HL-60 (cell line): ENCODE data around the gene C14orf180.

Source experiments
- DNase-seq, 2 experiments: peaks; one replicate each; pipeline ENCODE4 v3.0.0-alpha.2; 2010 to 2020; ENCODE audit warnings: low read depth in 1 of 2, low spot score in 1 of 2
- H3K27ac ChIP-seq: fragments of 250-450 bp; sonication (Bioruptor Pico); replicated peaks from 2 replicates; pipeline ENCODE4 v1.5.1; 2020; ENCODE audit warnings: mild to moderate bottlenecking, moderate library complexity
- H3K27me3 ChIP-seq: fragments of 250-450 bp; sonication (Bioruptor Pico); 2 replicates; pipeline ENCODE4 v1.5.1; 2021; ENCODE audit warnings: mild to moderate bottlenecking, moderate library complexity; ENCODE audit not compliant: insufficient read depth, poor library complexity, severe bottlenecking
- H3K4me3 ChIP-seq: replicated peaks from 2 replicates; pipeline ENCODE4 v1.5.1; 2011; ENCODE audit warnings: mild to moderate bottlenecking, control low read depth, low read length; ENCODE audit not compliant: insufficient read depth
- CTCF ChIP-seq: IDR thresholded peaks from one replicate; pipeline ENCODE4 v1.5.1; 2011; ENCODE audit warnings: low read length, control low read depth, inconsistent platforms; ENCODE audit not compliant: insufficient read depth
- GABPA ChIP-seq: IDR thresholded peaks from 2 replicates; pipeline ENCODE4 v1.6.1; 2012; ENCODE audit warnings: low read depth
- POLR2AphosphoS5 ChIP-seq: IDR thresholded peaks from 2 replicates; pipeline ENCODE4 v1.6.1; 2012; ENCODE audit warnings: low read depth
- REST ChIP-seq: IDR thresholded peaks from 2 replicates; pipeline ENCODE4 v1.6.1; 2012; ENCODE audit warnings: low read depth; ENCODE audit not compliant: insufficient replicate concordance
- SPI1 ChIP-seq: IDR thresholded peaks from 2 replicates; pipeline ENCODE4 v1.6.1; 2012; ENCODE audit warnings: low read depth, mild to moderate bottlenecking, borderline replicate concordance

C14orf180 gene

GRCh38 chr14:104598910-104599273, 19.3 kb downstream of the C14orf180 start:
- DNase-seq = no peak
- no peak overlapping the region for H3K27ac ChIP-seq
- TF ChIP-seq SPI1 = no peak
- no peak overlapping the region for H3K4me3 ChIP-seq
- H3K27me3 ChIP-seq = peaks cover under 1% of the 10 kb centered on the region

GRCh38 chr14:104599446-104599845, 19.9 kb downstream of the C14orf180 start:
- TF ChIP-seq CTCF (no peak), SPI1 (no peak), GABPA (no peak), POLR2AphosphoS5 (no peak), REST (no peak)
- DNase-seq = no peak

GRCh38 chr14:104600141-104600643, 20.6 kb downstream of the C14orf180 start:
- H3K27ac ChIP-seq = no peak overlapping the region
- DNase-seq = no peak
- no peak overlapping the region for H3K4me3 ChIP-seq
- TF ChIP-seq CTCF (no peak), SPI1 (no peak), POLR2AphosphoS5 (no peak), REST (no peak)
- H3K27me3 ChIP-seq = peaks cover 9% of the 10 kb centered on the region

More at GRCh38 chr14:104599446-104599845, 19.9 kb downstream of the C14orf180 start:
- H3K27ac ChIP-seq = no peak overlapping the region
- no peak overlapping the region for H3K4me3 ChIP-seq
- peaks cover 6% of the 10 kb centered on the region for H3K27me3 ChIP-seq

GRCh38 chr14:104600805-104601204, 21.2 kb downstream of the C14orf180 start:
- Histone ChIP-seq H3K27me3 (peaks cover 9% of the 10 kb centered on the region), H3K4me3 (no peak overlapping the region), H3K27ac (no peak overlapping the region)
- TF ChIP-seq CTCF (no peak), GABPA (no peak), SPI1 (no peak), POLR2AphosphoS5 (no peak), REST (no peak)
- no peak for DNase-seq
